Measurements from ENCODE around the gene SPTB.

SPTB gene

DNA sequence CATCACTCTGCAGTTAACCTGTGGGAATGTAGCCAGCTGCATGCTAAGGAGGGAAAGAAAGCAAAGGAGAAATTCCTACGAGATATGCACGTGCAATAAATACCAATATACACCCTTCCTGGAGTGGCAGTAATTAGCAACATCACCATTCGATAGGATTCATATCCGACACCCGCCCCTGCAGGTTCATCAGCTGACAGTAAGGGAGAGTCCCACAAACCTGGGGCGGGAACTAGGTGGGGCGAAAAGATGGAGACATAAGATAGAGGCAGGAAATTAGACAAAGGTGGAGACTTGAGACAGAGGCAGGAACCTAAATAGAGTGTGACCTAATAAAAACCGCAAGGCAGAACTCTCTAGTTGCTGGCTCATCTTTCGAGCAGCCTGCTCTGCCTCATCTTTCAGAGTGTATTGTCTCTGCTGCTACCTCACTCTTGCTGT is 123.9 kb downstream of the SPTB start:
- H3K36me3 ChIP-seq (ENCODE audit: control insufficient read depth, insufficient read depth, low read length, severe bottlenecking), result no peaks in the 10 kb centered on the region
- H3K4me1 ChIP-seq (ENCODE audit: control insufficient read depth, insufficient read depth, low read length), result peaks cover 14% of the 10 kb centered on the region
- DNase-seq (ENCODE audit: low read depth), result no peak
- H3K9me3 ChIP-seq (ENCODE audit: control insufficient read depth, low read length), result no peaks in the 10 kb centered on the region
- H3K4me3 ChIP-seq (ENCODE audit: low read length), result no peak overlapping the region
- H3K9ac ChIP-seq (ENCODE audit: low read length), result no peak overlapping the region
- peaks cover 52% of the 10 kb centered on the region for H3K27me3 ChIP-seq (replicated peaks; ENCODE audit: control insufficient read depth, insufficient read depth, low read length)

GRCh38 chr14:64754685-64755084 is 125.0 kb downstream of the SPTB start:
- no peak for DNase-seq (ENCODE audit: low read depth)
- Histone ChIP-seq H3K9ac (ENCODE audit: low read length) (no peak overlapping the region), H3K4me1 (ENCODE audit: control insufficient read depth, insufficient read depth, low read length) (peaks cover 14% of the 10 kb centered on the region)

GRCh38 chr14:64753999-64754398 is 125.7 kb downstream of the SPTB start:
- no peak for DNase-seq (ENCODE audit: low read depth)
- no peak overlapping the region for H3K9ac ChIP-seq (ENCODE audit: low read length)
- peaks cover 12% of the 10 kb centered on the region for H3K4me1 ChIP-seq (ENCODE audit: control insufficient read depth, insufficient read depth, low read length)
- no peaks in the 10 kb centered on the region for H3K36me3 ChIP-seq (ENCODE audit: control insufficient read depth, insufficient read depth, low read length, severe bottlenecking)
- no peak overlapping the region for H3K4me3 ChIP-seq (ENCODE audit: low read length)
- no peaks in the 10 kb centered on the region for H3K9me3 ChIP-seq (ENCODE audit: control insufficient read depth, low read length)
- peaks cover 37% of the 10 kb centered on the region for H3K27me3 ChIP-seq (replicated peaks; ENCODE audit: control insufficient read depth, insufficient read depth, low read length)

More at GRCh38 chr14:64754685-64755084, 125.0 kb downstream of the SPTB start:
- Histone ChIP-seq H3K4me3 (ENCODE audit: low read length) (no peak overlapping the region), H3K9me3 (ENCODE audit: control insufficient read depth, low read length) (no peaks in the 10 kb centered on the region), H3K36me3 (ENCODE audit: control insufficient read depth, insufficient read depth, low read length, severe bottlenecking) (no peaks in the 10 kb centered on the region), H3K27me3 (replicated peaks; ENCODE audit: control insufficient read depth, insufficient read depth, low read length) (peaks cover 42% of the 10 kb centered on the region)

DNA sequence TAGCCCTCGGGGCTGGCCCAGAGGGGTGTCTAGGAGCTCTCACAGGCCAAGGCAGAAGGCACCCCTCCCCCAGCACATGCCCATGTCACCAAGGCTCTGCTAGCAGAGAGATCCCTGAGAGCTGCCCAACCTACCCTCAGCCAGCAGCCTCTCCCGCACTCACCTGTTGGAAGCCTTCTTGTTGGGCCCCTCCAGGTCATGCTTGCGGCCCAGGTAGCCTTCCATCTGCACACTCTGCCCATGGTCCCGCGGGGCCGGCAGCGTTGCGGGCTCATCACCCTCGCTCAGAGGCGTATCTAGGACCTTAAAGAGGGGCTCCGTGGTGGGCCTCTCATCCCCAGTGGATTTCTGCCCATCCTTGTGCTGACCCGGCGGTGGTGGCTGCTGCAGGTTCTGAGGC is 126.3 kb downstream of the SPTB start:
- Histone ChIP-seq H3K9me3 (ENCODE audit: control insufficient read depth, low read length) (no peaks in the 10 kb centered on the region), H3K36me3 (ENCODE audit: control insufficient read depth, insufficient read depth, low read length, severe bottlenecking) (no peaks in the 10 kb centered on the region), H3K4me1 (ENCODE audit: control insufficient read depth, insufficient read depth, low read length) (peaks cover 6% of the 10 kb centered on the region), H3K27me3 (replicated peaks; ENCODE audit: control insufficient read depth, insufficient read depth, low read length) (peaks cover 37% of the 10 kb centered on the region), H3K9ac (ENCODE audit: low read length) (no peak overlapping the region), H3K4me3 (ENCODE audit: low read length) (no peak overlapping the region)
- DNase-seq (ENCODE audit: low read depth), result no peak

- Histone ChIP-seq H3K4me3 (ENCODE audit: low read length) (no peak overlapping the region), H3K27me3 (replicated peaks; ENCODE audit: control insufficient read depth, insufficient read depth, low read length) (peaks cover 37% of the 10 kb centered on the region), H3K9me3 (ENCODE audit: control insufficient read depth, low read length) (no peaks in the 10 kb centered on the region), H3K36me3 (ENCODE audit: control insufficient read depth, insufficient read depth, low read length, severe bottlenecking) (no peaks in the 10 kb centered on the region), H3K4me1 (ENCODE audit: control insufficient read depth, insufficient read depth, low read length) (peaks cover 2% of the 10 kb centered on the region), H3K9ac (ENCODE audit: low read length) (no peak overlapping the region)
- no peak for DNase-seq (ENCODE audit: low read depth)
These were observed 126.8 kb downstream of the SPTB start for GRCh38 chr14:64752909-64753308.

DNA sequence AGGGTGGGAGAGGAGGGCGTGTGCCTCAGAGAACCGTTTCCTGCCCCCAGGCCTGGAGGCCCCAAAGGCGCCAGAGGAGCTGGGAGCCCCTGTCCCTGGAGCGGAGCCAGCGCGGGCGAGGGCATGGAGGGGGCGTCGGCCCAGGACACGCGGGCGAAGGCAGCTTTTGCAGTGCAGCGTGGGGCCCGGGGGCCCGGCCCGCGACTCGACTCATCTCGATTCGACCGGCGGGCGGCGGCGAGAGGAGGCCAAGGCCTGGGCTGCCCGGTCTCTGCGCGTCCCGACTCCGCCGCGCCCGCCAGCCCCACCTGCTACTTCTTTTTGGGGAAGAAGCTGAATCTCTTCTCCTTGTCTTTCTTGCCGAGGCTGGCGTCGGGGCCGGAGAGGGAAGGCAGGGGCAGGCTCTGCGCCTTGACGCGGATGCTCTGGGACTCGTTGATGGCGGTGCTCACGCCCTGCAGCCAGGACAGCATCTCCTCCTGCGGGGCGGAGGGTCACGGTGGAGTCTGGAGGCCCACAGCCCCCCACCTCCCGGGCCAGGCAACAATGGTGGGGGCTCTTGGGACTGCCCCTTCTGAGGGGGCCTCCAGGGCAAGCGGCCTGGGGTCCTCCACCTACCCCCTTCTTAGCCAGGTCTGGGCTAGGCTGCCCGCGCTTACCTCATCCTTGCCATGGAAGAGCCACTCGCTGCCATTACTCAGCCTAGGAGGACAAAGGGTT is 130.6 kb downstream of the SPTB start:
- no peak overlapping the region for H3K9ac ChIP-seq (ENCODE audit: low read length)
- H3K4me3 ChIP-seq (ENCODE audit: low read length), result no peak overlapping the region
- H3K4me1 ChIP-seq (ENCODE audit: control insufficient read depth, insufficient read depth, low read length), result peaks cover 5% of the 10 kb centered on the region
- H3K36me3 ChIP-seq (ENCODE audit: control insufficient read depth, insufficient read depth, low read length, severe bottlenecking), result peaks cover 1% of the 10 kb centered on the region
- no peak for DNase-seq (ENCODE audit: low read depth)
- H3K9me3 ChIP-seq (ENCODE audit: control insufficient read depth, low read length), result peaks cover 4% of the 10 kb centered on the region
- peaks cover 25% of the 10 kb centered on the region for H3K27me3 ChIP-seq (replicated peaks; ENCODE audit: control insufficient read depth, insufficient read depth, low read length)

DNA sequence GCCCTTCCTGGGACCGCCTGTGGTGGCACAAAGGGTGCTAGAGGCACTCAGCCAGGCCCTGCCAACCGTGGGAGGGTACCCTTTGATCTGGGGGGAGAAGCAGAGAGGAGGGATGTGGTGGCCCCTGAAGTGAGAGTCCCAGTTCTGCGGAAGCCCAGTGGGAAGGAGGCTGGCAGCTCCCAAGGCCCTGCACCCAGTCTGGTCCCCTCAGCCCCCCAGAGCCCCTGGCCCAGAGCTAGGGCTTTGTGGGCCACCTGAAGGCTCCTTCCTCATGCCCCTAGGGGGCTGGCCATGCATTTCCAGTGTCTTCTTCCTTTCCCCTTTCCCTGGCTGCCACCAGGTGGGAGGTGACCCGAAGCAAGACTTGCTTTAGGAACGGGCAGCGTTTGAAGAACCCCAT is 131.2 kb downstream of the SPTB start:
- no peak overlapping the region for H3K9ac ChIP-seq (ENCODE audit: low read length)
- H3K9me3 ChIP-seq (ENCODE audit: control insufficient read depth, low read length), result peaks cover 6% of the 10 kb centered on the region
- no peak overlapping the region for H3K4me3 ChIP-seq (ENCODE audit: low read length)
- peaks cover 4% of the 10 kb centered on the region for H3K36me3 ChIP-seq (ENCODE audit: control insufficient read depth, insufficient read depth, low read length, severe bottlenecking)
- H3K4me1 ChIP-seq (ENCODE audit: control insufficient read depth, insufficient read depth, low read length), result peaks cover 5% of the 10 kb centered on the region
- peaks cover 20% of the 10 kb centered on the region for H3K27me3 ChIP-seq (replicated peaks; ENCODE audit: control insufficient read depth, insufficient read depth, low read length)
- no peak for DNase-seq (ENCODE audit: low read depth)

DNA sequence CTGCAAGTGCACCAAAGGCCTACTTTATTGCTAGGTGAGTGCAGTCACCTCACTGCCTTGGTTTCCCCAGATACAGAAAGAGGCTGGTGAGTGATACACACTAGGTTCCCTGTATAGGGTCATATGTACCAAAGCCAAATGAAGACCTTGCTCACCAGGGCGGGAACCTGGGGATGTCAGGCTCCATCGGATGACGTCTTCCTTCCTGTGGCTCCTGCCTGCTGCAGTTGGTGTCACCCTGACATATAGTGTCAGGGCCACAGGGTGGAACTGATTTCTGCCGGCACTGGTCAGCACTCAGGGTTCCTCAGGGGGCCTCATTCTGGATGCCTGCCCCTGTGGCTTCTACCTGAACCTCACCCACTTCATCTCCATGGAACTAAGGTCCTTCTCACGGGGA is 132.4 kb downstream of the SPTB start:
- H3K4me3 ChIP-seq (ENCODE audit: low read length), result no peak overlapping the region
- H3K9me3 ChIP-seq (ENCODE audit: control insufficient read depth, low read length), result peaks cover 6% of the 10 kb centered on the region
- DNase-seq (ENCODE audit: low read depth), result no peak
- H3K9ac ChIP-seq (ENCODE audit: low read length), result no peak overlapping the region
- H3K36me3 ChIP-seq (ENCODE audit: control insufficient read depth, insufficient read depth, low read length, severe bottlenecking), result peaks cover 6% of the 10 kb centered on the region
- H3K27me3 ChIP-seq (replicated peaks; ENCODE audit: control insufficient read depth, insufficient read depth, low read length), result peaks cover 10% of the 10 kb centered on the region
- H3K4me1 ChIP-seq (ENCODE audit: control insufficient read depth, insufficient read depth, low read length), result peaks cover 5% of the 10 kb centered on the region

- no peak overlapping the region for H3K4me3 ChIP-seq (ENCODE audit: low read length)
- peak; percentile 10 for DNase-seq (ENCODE audit: low read depth)
- H3K9ac ChIP-seq (ENCODE audit: low read length), result no peak overlapping the region
- peaks cover 6% of the 10 kb centered on the region for H3K27me3 ChIP-seq (replicated peaks; ENCODE audit: control insufficient read depth, insufficient read depth, low read length)
- H3K36me3 ChIP-seq (ENCODE audit: control insufficient read depth, insufficient read depth, low read length, severe bottlenecking), result peaks cover 14% of the 10 kb centered on the region
- peaks cover 5% of the 10 kb centered on the region for H3K4me1 ChIP-seq (ENCODE audit: control insufficient read depth, insufficient read depth, low read length)
- peaks cover 6% of the 10 kb centered on the region for H3K9me3 ChIP-seq (ENCODE audit: control insufficient read depth, low read length)
These were observed 133.1 kb downstream of the SPTB start for GRCh38 chr14:64746298-64747250.

DNA sequence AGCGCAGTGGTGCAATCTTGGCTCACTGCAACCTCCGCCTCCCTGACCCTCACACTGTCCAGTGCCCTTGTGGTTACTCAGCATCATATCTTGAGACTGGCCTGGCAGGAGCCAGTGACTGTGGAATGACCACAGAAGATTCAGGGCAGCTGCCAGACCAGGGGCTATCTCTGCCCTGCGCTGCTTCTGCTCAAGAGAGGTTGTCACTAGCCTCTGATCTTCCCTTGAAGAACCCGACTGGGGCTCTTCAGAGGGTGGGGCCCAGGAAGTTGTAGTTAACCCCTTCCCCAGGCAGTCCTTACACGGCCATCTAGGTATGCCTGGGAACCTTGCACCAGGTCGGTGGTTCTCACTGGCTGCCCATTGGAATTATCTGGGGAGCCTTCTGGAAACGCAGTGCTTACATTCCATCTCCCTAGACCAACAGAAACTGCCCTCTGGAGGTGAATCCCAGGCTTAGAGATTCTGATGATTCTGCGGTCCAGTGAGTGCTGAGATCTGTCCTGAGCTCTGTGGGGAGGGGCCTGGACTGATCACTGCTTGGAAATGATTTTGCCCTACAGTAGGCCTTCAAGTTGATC is 134.1 kb downstream of the SPTB start:
- peaks cover 5% of the 10 kb centered on the region for H3K4me1 ChIP-seq (ENCODE audit: control insufficient read depth, insufficient read depth, low read length)
- no peak for DNase-seq (ENCODE audit: low read depth)
- peaks cover 6% of the 10 kb centered on the region for H3K27me3 ChIP-seq (replicated peaks; ENCODE audit: control insufficient read depth, insufficient read depth, low read length)
- no peak overlapping the region for H3K9ac ChIP-seq (ENCODE audit: low read length)
- H3K4me3 ChIP-seq (ENCODE audit: low read length), result no peak overlapping the region
- peaks cover 20% of the 10 kb centered on the region for H3K36me3 ChIP-seq (ENCODE audit: control insufficient read depth, insufficient read depth, low read length, severe bottlenecking)
- H3K9me3 ChIP-seq (ENCODE audit: control insufficient read depth, low read length), result peaks cover 6% of the 10 kb centered on the region

- H3K36me3 ChIP-seq (ENCODE audit: control insufficient read depth, insufficient read depth, low read length, severe bottlenecking), result peaks cover 29% of the 10 kb centered on the region
- no peak for DNase-seq (ENCODE audit: low read depth)
These were observed 136.6 kb downstream of the SPTB start for GRCh38 chr14:64743061-64743460.

More at GRCh38 chr14:64743061-64743460, 136.6 kb downstream of the SPTB start:
- Histone ChIP-seq H3K9me3 (ENCODE audit: control insufficient read depth, low read length) (peaks cover 6% of the 10 kb centered on the region), H3K4me1 (ENCODE audit: control insufficient read depth, insufficient read depth, low read length) (peaks cover 5% of the 10 kb centered on the region), H3K4me3 (ENCODE audit: low read length) (no peak overlapping the region), H3K9ac (ENCODE audit: low read length) (no peak overlapping the region), H3K27me3 (replicated peaks; ENCODE audit: control insufficient read depth, insufficient read depth, low read length) (peaks cover 10% of the 10 kb centered on the region)
